HG03575 (cell line): ENCODE measurements around the gene FCER1G.

ENCODE experiments used
- ATAC-seq: cut with Tn5 transposase; IDR thresholded peaks from one replicate; pipeline ENCODE4 v1.9.1; 2021; ENCODE audit not compliant: unreplicated experiment, insufficient number of reproducible peaks, low FRiP score; ENCODE audit errors: extremely low read depth

FCER1G gene

DNA sequence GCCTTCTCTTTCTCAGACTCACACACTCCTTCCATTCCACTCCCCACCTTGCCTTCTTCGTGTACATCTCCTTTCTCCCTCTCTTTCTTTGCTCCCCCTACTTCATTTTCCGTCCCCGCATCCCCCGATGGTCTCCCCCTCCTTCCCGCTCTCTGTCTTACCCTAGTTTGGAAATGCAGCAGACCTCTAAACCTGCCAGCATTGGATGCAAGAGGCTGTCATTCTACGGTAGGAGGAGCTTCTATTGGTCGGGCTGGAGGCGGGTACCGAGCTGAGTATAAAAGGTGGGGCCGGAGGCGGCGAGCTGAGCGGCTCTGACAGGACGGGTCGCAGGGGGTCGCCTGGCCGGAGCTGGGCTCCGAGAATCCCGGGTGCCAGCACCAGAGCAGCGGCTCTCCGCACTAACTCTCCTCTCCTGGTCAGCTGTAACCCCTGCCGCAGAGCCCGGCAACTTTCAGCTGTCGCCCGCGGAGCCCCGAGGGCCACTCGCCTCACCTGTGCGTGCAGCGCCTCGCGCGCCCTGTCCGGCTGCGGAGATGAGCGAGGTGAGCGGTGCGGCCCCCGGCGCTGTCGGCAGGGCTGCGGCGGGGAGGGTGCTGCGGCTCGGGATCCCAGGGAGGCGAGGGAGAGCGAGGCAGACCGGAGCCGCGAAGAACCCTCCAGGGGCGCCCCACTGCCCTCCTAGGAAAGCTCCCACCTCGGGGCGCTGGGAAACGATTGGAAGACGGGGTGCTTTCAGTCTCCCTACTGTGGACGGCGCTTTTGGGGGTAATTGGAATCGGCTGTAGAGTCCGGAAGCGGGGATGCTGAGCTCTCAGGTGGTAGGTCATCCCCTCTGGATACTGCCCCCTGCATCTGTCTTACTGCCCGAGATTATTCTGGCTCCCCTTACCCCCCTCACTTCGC, 43.6 kb downstream of the FCER1G start, which contains the start of gene PCP4L1:
Gene PCP4L1, plus strand, starts transcription at position 307 of the 906 bp plus-strand sequence. Its CDS starts 230 bp downstream, at position 537.
- no peak for ATAC-seq

- ATAC-seq, result no peak
Observed at GRCh38 chr1:161259345-161259702, 44.2 kb downstream of the FCER1G start.

DNA sequence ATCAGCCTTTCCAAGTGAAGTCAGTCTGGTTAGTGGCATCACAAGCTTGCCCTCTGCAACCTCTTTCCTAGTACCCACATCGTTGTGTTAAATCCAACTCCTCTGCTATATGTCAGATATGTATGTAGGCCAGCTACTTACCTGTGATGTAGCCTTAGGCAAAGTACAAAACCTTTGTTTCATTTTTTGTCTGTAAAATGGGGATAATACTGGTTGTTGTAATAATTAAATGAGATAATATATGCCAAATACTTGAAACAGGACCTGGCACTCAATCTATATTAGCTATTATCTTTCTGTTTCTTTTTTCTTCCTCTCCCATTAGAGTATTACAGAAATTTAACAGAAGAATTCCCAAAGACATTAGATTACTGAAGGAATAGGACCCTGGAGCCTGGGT, 44.7 kb downstream of the FCER1G start:
- ATAC-seq, result no peak

- no peak for ATAC-seq
Observed at GRCh38 chr1:161260376-161261260, 45.5 kb downstream of the FCER1G start.

GRCh38 chr1:161261261-161262235, 46.5 kb downstream of the FCER1G start:
- no peak for ATAC-seq

DNA sequence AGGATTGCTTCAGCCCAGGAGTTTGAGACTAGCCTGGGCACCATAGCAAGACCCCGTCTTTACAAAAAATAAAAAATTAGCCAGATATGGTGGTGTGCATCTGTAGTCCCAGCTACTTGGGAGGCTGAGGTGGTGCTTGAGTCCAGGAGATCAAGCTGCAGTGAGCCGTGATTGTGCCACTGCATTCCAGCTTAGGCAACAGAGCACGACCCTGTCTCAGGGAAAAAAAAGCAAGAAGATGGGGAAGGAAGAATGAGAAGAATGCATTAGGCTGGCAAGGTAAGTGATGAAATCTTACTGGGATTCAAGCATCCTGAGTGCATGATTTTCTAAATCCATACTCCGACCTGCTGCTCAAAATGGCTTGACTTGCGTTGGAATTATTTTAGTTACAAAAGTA, 50.2 kb downstream of the FCER1G start:
- ATAC-seq, result no peak

GRCh38 chr1:161266202-161266601, 51.1 kb downstream of the FCER1G start:
- no peak for ATAC-seq

- ATAC-seq, result no peak
Observed at GRCh38 chr1:161266836-161267235, 51.7 kb downstream of the FCER1G start.

DNA sequence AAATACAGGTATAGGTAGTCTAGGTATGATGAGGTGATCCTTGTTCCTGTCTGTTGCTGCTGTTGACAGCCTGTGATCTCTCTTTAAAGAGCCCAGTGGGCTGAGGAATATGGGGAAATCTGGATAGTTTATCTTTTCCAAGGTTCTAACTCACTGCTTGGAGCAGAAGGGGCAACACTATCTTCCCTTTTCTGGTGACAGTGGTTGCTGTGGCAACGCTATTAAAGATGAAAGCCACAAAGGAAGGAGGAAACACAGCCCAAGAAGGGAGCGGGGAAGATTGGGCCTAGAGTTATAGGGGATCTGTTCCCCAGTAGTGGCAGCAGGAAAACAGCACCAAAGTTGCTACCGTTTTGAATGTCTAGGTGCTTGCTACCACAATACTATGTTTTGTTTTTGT, 52.2 kb downstream of the FCER1G start:
- ATAC-seq, result no peak
